B cell (primary cell): ENCODE measurements around the gene AFF3.

Experiments
- CTCF ChIP-seq: fragments of 200-600 bp; IDR thresholded peaks from one replicate; pipeline ENCODE4 v1.8.0; 2022; ENCODE audit warnings: antibody characterized with exemption, mild to moderate bottlenecking
- EZH2 ChIP-seq: IDR thresholded peaks from 2 replicates; pipeline ENCODE4 v1.6.1; 2012; ENCODE audit warnings: borderline replicate concordance, low read depth, mild to moderate bottlenecking, moderate library complexity, low read length; ENCODE audit not compliant: insufficient read depth, poor library complexity, severe bottlenecking

- no peak for TF ChIP-seq CTCF
- no peak for TF ChIP-seq EZH2
These were observed 140.3 kb downstream of the AFF3 start for GRCh38 chr2:100002059-100002458.
